ENCODE measurements around the gene HHEX.
"Not testable (repeated sequence)": the region's sequence is repeated elsewhere in the genome, so short reads cannot be mapped to it uniquely, and the experiment has no call there.

The HHEX gene

DNA sequence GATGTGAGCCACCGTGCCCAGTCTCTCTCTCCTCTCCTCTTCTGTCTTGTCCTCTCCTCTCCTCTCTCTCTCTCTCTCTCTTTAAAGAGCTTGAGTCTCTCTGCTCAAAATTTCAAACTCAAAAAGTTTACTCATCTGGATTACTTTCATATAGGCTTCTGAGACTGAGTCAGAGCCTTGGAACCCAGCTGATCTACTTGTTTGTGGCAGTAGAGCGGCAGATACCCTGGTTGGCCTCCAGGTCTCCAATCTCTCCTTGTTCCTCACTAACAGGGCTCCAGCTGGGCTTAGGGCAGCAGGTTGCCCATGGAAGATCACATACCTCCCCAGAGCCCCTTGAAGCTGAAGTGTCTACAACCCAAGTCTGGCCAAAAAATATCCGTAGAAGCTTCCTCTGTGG is 51.0 kb downstream of the HHEX start:
- DNase-seq: no peak

GRCh38 chr10:92741741-92742140 is 52.0 kb downstream of the HHEX start:
- not testable (repeated sequence) for DNase-seq

GRCh38 chr10:92742331-92743228 is 52.8 kb downstream of the HHEX start:
- DNase-seq: no peak

Measured in activated CD8-positive, alpha-beta memory T cell treated with anti-CD3 and anti-CD28 coated beads, Interleukin-2, amount 50 U/mL, for 4 hours (primary cell).